HepG2 (cell line): Measurements from ENCODE around the gene B3GAT3. TPM values are rescaled to one million over a fixed set of nuclear protein-coding genes. Genes with fewer than 3 reads are reported as not detected.

Source experiments
- DR1 ChIP-seq: sonication (generic); formaldehyde crosslinking; IDR thresholded peaks from 2 replicates; pipeline ENCODE4 v1.8.0; 2021; ENCODE audit warnings: mild to moderate bottlenecking, missing genetic modification reagents, inconsistent platforms
- GATAD1 ChIP-seq: IDR thresholded peaks from 2 replicates; pipeline ENCODE4 v1.6.1; 2016; ENCODE audit warnings: missing genetic modification reagents, missing compliant biosample characterization
- IKZF5 ChIP-seq: IDR thresholded peaks from 2 replicates; pipeline ENCODE4 v1.6.1; 2018; ENCODE audit warnings: missing genetic modification reagents, mild to moderate bottlenecking, missing compliant biosample characterization
- RBFOX2 ChIP-seq: fragments of 200-400 bp; formaldehyde crosslinking; IDR thresholded peaks from 2 replicates; pipeline ENCODE4 v1.6.1; 2017; ENCODE audit warnings: low read depth, mild to moderate bottlenecking, low read length
- ZNF143 ChIP-seq: sonication (generic); formaldehyde crosslinking; IDR thresholded peaks from 2 replicates; pipeline ENCODE4 v1.4.0; 2020; ENCODE audit warnings: missing genetic modification reagents
- ZNF639 ChIP-seq: conservative IDR thresholded peaks from 2 replicates; pipeline ENCODE4 v1.6.1; 2018; ENCODE audit warnings: missing genetic modification reagents
- ZNF687 ChIP-seq: sonication (generic); formaldehyde crosslinking; IDR thresholded peaks from 2 replicates; pipeline ENCODE4 v1.5.1; 2020; ENCODE audit warnings: mild to moderate bottlenecking, missing genetic modification reagents, moderate library complexity
- ZNF768 ChIP-seq: sonication (generic); formaldehyde crosslinking; IDR thresholded peaks from 2 replicates; pipeline ENCODE4 v1.4.0; 2020; ENCODE audit warnings: missing genetic modification reagents
- polyA plus RNA-seq, 8 experiments: library from polyadenylated mRNA; depleted of rRNA in 3 of 8; stranded (reverse) in 7 of 8; unstranded in 1 of 8; fragments of >200 nt; fragmentation: Illumina TruSeq in 4 of 8; extraction: Trizol in 4 of 8; gene quantifications; 2 replicates each; pipeline versions ENCODE4 v1.2.1 to v1.2.3, GENCODE V29; 2011 to 2016; ENCODE audit warnings: low read depth in 4 of 8, missing spikeins in 1 of 8, mixed read lengths in 1 of 8; ENCODE audit not compliant: insufficient read depth in 1 of 8
- total RNA-seq, 5 experiments: library from RNA; depleted of rRNA; stranded (reverse); fragments of >200 nt; fragmentation: Illumina TruSeq; extraction: Trizol; gene quantifications; 2 replicates each; pipeline ENCODE4 v1.2.3, GENCODE V29; 2016; ENCODE audit warnings: low read depth in 1 of 5
- TF ChIP-seq, protein P1 (sequence below): sonication (generic); formaldehyde crosslinking; IDR thresholded peaks from 2 replicates; pipeline ENCODE4 v1.5.0; 2020; ENCODE audit warnings: mild to moderate bottlenecking, missing genetic modification reagents

B3GAT3 gene
- total and polyA plus RNA-seq, 2 of the 13 experiments (the other 11 are each of a cell fraction or from before 2014, with no cell fraction given): 21.3 to 26.1 TPM

- 0 out of 2 replicates have a peak, but pooled peaks have one; percentile 11 for TF ChIP-seq GATAD1 (CRISPR knock-in tag)
- 0 out of 2 replicates have a peak, but pooled peaks have one; percentile 11 for TF ChIP-seq ZNF768
- TF ChIP-seq ZNF143 (CRISPR knock-in tag): no peak
- TF ChIP-seq IKZF5: peak; percentile 16; the same call in 1 of the 2 replicates
- TF ChIP-seq, protein P1, sequence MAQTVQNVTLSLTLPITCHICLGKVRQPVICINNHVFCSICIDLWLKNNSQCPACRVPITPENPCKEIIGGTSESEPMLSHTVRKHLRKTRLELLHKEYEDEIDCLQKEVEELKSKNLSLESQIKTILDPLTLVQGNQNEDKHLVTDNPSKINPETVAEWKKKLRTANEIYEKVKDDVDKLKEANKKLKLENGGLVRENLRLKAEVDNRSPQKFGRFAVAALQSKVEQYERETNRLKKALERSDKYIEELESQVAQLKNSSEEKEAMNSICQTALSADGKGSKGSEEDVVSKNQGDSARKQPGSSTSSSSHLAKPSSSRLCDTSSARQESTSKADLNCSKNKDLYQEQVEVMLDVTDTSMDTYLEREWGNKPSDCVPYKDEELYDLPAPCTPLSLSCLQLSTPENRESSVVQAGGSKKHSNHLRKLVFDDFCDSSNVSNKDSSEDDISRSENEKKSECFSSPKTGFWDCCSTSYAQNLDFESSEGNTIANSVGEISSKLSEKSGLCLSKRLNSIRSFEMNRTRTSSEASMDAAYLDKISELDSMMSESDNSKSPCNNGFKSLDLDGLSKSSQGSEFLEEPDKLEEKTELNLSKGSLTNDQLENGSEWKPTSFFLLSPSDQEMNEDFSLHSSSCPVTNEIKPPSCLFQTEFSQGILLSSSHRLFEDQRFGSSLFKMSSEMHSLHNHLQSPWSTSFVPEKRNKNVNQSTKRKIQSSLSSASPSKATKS (CRISPR knock-in tag): no peak
- TF ChIP-seq ZNF639: peak; percentile 82; the same call in 1 of the 2 replicates
- TF ChIP-seq RBFOX2: peak; percentile 54; the same call in 1 of the 2 replicates
- peak; percentile 22; the same call in 1 of the 2 replicates for TF ChIP-seq ZNF687
- no peak; the same call in 1 of the 2 replicates for TF ChIP-seq DR1
These were observed 9.2 kb downstream of the B3GAT3 start, which contains the start of the genes EML3 and ROM1 (continued) for GRCh38 chr11:62612366-62613290.
